Activated T-cell treated with anti-CD3 and anti-CD28 coated beads for 48 hours (primary cell): ENCODE results near the gene CCDC33.

Experiments used
- DNase-seq: peaks from one replicate; pipeline ENCODE4 v3.0.0-alpha.2; 2020; ENCODE audit warnings: low read depth

The CCDC33 gene

GRCh38 chr15:74314795-74315438, 78.8 kb downstream of the CCDC33 start:
- peak; percentile 31 for DNase-seq

- no peak for DNase-seq
These were observed 79.5 kb downstream of the CCDC33 start for GRCh38 chr15:74315626-74316025.

- DNase-seq = no peak
These were observed 80.0 kb downstream of the CCDC33 start for GRCh38 chr15:74316141-74316540.

- DNase-seq = no peak
These were observed 81.8 kb downstream of the CCDC33 start for GRCh38 chr15:74317820-74318375.

GRCh38 chr15:74318376-74319137, 82.4 kb downstream of the CCDC33 start:
- DNase-seq = no peak

- DNase-seq = no peak
These were observed 83.0 kb downstream of the CCDC33 start for GRCh38 chr15:74319138-74319460.

- DNase-seq = no peak
These were observed 83.6 kb downstream of the CCDC33 start for GRCh38 chr15:74319596-74320351.

GRCh38 chr15:74320352-74321247, 84.5 kb downstream of the CCDC33 start:
- DNase-seq = no peak

- DNase-seq = peak; percentile 52
These were observed 86.5 kb downstream of the CCDC33 start for GRCh38 chr15:74322558-74323180.

- DNase-seq = no peak
These were observed 88.6 kb downstream of the CCDC33 start for GRCh38 chr15:74324714-74325113.

- DNase-seq = no peak
These were observed 90.6 kb downstream of the CCDC33 start for GRCh38 chr15:74326746-74327145.

- DNase-seq = no peak
These were observed 91.6 kb downstream of the CCDC33 start for GRCh38 chr15:74327756-74328155.

- no peak for DNase-seq
These were observed 92.4 kb downstream of the CCDC33 start for GRCh38 chr15:74328331-74329056.

GRCh38 chr15:74330861-74331408, 94.8 kb downstream of the CCDC33 start:
- DNase-seq = no peak

- no peak for DNase-seq
These were observed 95.9 kb downstream of the CCDC33 start for GRCh38 chr15:74332011-74332410.

GRCh38 chr15:74332611-74333010, 96.5 kb downstream of the CCDC33 start:
- no peak for DNase-seq

- no peak for DNase-seq
These were observed 97.0 kb downstream of the CCDC33 start for GRCh38 chr15:74333093-74333492.

- no peak for DNase-seq
These were observed 97.5 kb downstream of the CCDC33 start for GRCh38 chr15:74333662-74334061.

- no peak for DNase-seq
These were observed 98.0 kb downstream of the CCDC33 start for GRCh38 chr15:74334127-74334526.

GRCh38 chr15:74335396-74335795, 99.3 kb downstream of the CCDC33 start:
- DNase-seq = no peak
